ENCODE results near the gene PACC1. TPM values are rescaled to one million over a fixed set of nuclear protein-coding genes. Genes with fewer than 3 reads are reported as not detected.

PACC1 gene
- total RNA-seq, 1 donor from 2014 or later: 18.6 TPM

DNA sequence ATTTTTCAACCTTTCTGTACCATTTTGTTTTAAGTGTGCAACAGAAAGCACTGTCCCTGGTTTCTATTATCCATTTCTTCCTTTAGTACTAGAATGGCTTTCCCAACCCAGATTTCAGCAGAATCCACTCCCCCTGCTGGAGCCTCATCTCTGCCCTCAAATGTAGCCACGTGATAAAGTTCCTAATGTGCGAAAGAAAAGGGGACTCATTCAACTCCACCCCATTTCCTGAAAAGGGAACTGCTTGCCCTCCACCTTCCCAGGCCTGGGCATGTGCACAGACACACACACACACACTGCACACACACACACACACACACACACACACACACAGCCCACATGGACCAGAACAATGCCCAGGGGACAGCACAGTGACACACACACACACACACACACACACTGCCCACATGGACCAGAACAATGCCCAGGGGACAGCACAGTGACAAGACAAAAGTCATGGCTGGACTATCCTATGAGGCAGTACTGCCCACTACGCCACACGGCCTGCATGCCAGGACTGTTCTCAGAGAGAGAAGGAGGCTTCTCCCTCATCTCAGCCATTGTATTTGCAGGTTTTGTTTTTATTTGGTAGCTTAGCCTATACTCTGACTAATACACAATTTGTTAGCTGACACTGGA lies 33.2 kb downstream of the PACC1 start:
- Mint-ChIP-seq H3K36me3 (peaks cover 38% of the 10 kb centered on the region), H3K27me3 (ENCODE audit: low read depth) (no peaks in the 10 kb centered on the region), H3K27ac (no peak overlapping the region), H3K4me3 (no peak overlapping the region), H3K9me3 (no peaks in the 10 kb centered on the region), H3K4me1 (no peaks in the 10 kb centered on the region)
- TF ChIP-seq, protein P1, sequence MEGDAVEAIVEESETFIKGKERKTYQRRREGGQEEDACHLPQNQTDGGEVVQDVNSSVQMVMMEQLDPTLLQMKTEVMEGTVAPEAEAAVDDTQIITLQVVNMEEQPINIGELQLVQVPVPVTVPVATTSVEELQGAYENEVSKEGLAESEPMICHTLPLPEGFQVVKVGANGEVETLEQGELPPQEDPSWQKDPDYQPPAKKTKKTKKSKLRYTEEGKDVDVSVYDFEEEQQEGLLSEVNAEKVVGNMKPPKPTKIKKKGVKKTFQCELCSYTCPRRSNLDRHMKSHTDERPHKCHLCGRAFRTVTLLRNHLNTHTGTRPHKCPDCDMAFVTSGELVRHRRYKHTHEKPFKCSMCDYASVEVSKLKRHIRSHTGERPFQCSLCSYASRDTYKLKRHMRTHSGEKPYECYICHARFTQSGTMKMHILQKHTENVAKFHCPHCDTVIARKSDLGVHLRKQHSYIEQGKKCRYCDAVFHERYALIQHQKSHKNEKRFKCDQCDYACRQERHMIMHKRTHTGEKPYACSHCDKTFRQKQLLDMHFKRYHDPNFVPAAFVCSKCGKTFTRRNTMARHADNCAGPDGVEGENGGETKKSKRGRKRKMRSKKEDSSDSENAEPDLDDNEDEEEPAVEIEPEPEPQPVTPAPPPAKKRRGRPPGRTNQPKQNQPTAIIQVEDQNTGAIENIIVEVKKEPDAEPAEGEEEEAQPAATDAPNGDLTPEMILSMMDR (IDR thresholded peaks at IDR 0.05; ENCODE audit: unreplicated experiment): no peak
- DNase-seq (ENCODE audit: low spot score in 2 of 2, unreplicated experiment in 2 of 2): no peak

- H3K36me3 Mint-ChIP-seq: peaks cover 39% of the 10 kb centered on the region
- no peak overlapping the region for H3K4me3 Mint-ChIP-seq
- no peaks in the 10 kb centered on the region for H3K4me1 Mint-ChIP-seq
- no peaks in the 10 kb centered on the region for H3K9me3 Mint-ChIP-seq
- TF ChIP-seq, protein P1 (IDR thresholded peaks at IDR 0.05; ENCODE audit: unreplicated experiment): no peak
- no peak overlapping the region for H3K27ac Mint-ChIP-seq
- DNase-seq (ENCODE audit: low spot score in 2 of 2, unreplicated experiment in 2 of 2): no peak
- no peaks in the 10 kb centered on the region for H3K27me3 Mint-ChIP-seq (ENCODE audit: low read depth)
Measured at GRCh38 chr1:212379366-212379765, 35.3 kb downstream of the PACC1 start.

GRCh38 chr1:212377644-212378043 lies 37.0 kb downstream of the PACC1 start:
- no peaks in the 10 kb centered on the region for H3K4me1 Mint-ChIP-seq
- peaks cover 50% of the 10 kb centered on the region for H3K36me3 Mint-ChIP-seq
- TF ChIP-seq, protein P1 (IDR thresholded peaks at IDR 0.05; ENCODE audit: unreplicated experiment): no peak
- H3K27me3 Mint-ChIP-seq (ENCODE audit: low read depth): no peaks in the 10 kb centered on the region
- peaks cover 14% of the 10 kb centered on the region for H3K9me3 Mint-ChIP-seq
- no peak overlapping the region for H3K27ac Mint-ChIP-seq
- no peak for DNase-seq (ENCODE audit: low spot score in 2 of 2, unreplicated experiment in 2 of 2)
- no peak overlapping the region for H3K4me3 Mint-ChIP-seq

DNA sequence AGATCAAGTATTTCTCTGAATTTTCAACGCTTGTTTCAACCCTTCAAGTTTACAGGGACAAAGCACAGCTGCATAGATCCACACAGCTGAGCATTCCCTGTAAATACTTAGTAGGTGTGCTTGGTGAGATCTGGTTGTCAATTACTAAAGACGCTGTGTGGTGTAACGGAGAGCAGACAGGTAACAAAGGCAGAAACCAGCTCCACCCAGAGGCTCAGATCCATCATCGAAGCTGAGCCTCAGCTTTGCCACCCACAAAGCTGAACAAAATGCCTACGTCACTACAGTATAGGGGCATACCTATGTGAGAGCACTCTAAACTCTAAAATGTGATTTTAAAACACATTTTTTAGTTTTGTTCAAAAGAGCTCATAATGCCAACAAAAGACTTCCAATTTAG lies 38.7 kb downstream of the PACC1 start:
- TF ChIP-seq, protein P1 (IDR thresholded peaks at IDR 0.05; ENCODE audit: unreplicated experiment): no peak
- peaks cover 64% of the 10 kb centered on the region for H3K36me3 Mint-ChIP-seq
- H3K27me3 Mint-ChIP-seq (ENCODE audit: low read depth): no peaks in the 10 kb centered on the region
- no peaks in the 10 kb centered on the region for H3K4me1 Mint-ChIP-seq
- no peak overlapping the region for H3K4me3 Mint-ChIP-seq
- H3K9me3 Mint-ChIP-seq: peaks cover 24% of the 10 kb centered on the region
- H3K27ac Mint-ChIP-seq: no peak overlapping the region
- DNase-seq (ENCODE audit: low spot score in 2 of 2, unreplicated experiment in 2 of 2): no peak

- H3K36me3 Mint-ChIP-seq: peaks cover 51% of the 10 kb centered on the region
- peaks cover 25% of the 10 kb centered on the region for H3K9me3 Mint-ChIP-seq
- H3K27me3 Mint-ChIP-seq (ENCODE audit: low read depth): no peaks in the 10 kb centered on the region
- TF ChIP-seq, protein P1 (IDR thresholded peaks at IDR 0.05; ENCODE audit: unreplicated experiment): no peak
- DNase-seq (ENCODE audit: low spot score in 2 of 2, unreplicated experiment in 2 of 2): no peak
- no peak overlapping the region for H3K4me3 Mint-ChIP-seq
- H3K27ac Mint-ChIP-seq: no peak overlapping the region
- H3K4me1 Mint-ChIP-seq: no peaks in the 10 kb centered on the region
Measured at GRCh38 chr1:212368073-212368484, 46.6 kb downstream of the PACC1 start.
